ENCODE measurements around the gene TRIM7. TPM values are rescaled to one million over a fixed set of nuclear protein-coding genes. Genes with fewer than 3 reads are reported as not detected.

TRIM7 gene
- total RNA-seq (1 to 10 TPM in 7 of 9 donors, under 1 TPM in 2; 0.55 to 6.3 (median 4.2) TPM), polyA plus RNA-seq (1 to 10 TPM; 2.1 to 5.3 (median 3.4) TPM)
- long read RNA-seq, donor 1, partial matches to known transcripts, result 0 of 1 reads
- long read RNA-seq, donor 1, other reads (novel, unspliced or antisense), result 0 of 1 reads
- long read RNA-seq, donor 2, result 0 reads
- long read RNA-seq, donor 3, result 0 reads
- long read RNA-seq, donor 4, result 0 reads
- long read RNA-seq, donor 5, partial matches to known transcripts, result 0 of 7 reads
- long read RNA-seq, donor 5, other reads (novel, unspliced or antisense), result 1 of 7 reads
- long read RNA-seq, donor 6, result 0 reads
- long read RNA-seq, donor 7, result 0 reads
- long read RNA-seq, donor 8, result 0 reads
- long read RNA-seq, donor 9, partial matches to known transcripts, result 5 of 10 reads
- long read RNA-seq, donor 9, other reads (novel, unspliced or antisense), result 5 of 10 reads
- long read RNA-seq, donor 10, result 0 reads

- peaks cover 18 to 22% of the 10 kb centered on the region in 2 donors for H3K4me1 ChIP-seq (replicated peaks in 1 of 2)
- 2 to 9% (median 6%) methylated on average over 19 to 94 of the region's 94 CpGs for WGBS, 4 donors
- H3K27ac ChIP-seq, result peak within 1 kb of the TSS in 3 of 5 donors; percentile 44 to 84 (median 63)
- peak in 6 of 7 donors; percentile 46 to 65 (median 59) for DNase-seq
- peak within 1 kb of the TSS in 3 of 4 donors; percentile 35 to 53 (median 39) for H3K4me3 ChIP-seq
- H3K9me3 ChIP-seq (replicated peaks in 1 of 3), result no peaks in the 10 kb centered on the region
- TF ChIP-seq POLR2A (IDR thresholded peaks at IDR 0.05), result peak in 1 of 2 donors; percentile 31
- no peak for TF ChIP-seq CTCF (IDR thresholded peaks at IDR 0.05)
- no peaks in the 10 kb centered on the region for H3K36me3 ChIP-seq (replicated peaks in 1 of 2)
- H3K27me3 ChIP-seq, result no peaks in the 10 kb centered on the region
- intact Hi-C loops (cut with DNase I), result no loop called here
Observed at GRCh38 chr5:181204826-181205760, at the start of gene TRIM7. Gene TRIM7, minus strand, starts transcription at chr5:181205196. Its CDS starts 86 bp downstream, at chr5:181205110.

GRCh38 chr5:181248277-181248676, 43.3 kb upstream of the TRIM7 start:
- H3K4me1 ChIP-seq (replicated peaks in 1 of 2), result peaks cover 30 to 59% of the 10 kb centered on the region in 2 donors
- intact Hi-C loops (cut with DNase I), result no loop called here
- peak overlapping the region in 1 of 4 donors; percentile 86 for H3K4me3 ChIP-seq
- H3K27ac ChIP-seq, result peak overlapping the region in 3 of 5 donors; percentile 46 to 94 (median 92)
- H3K36me3 ChIP-seq (replicated peaks in 1 of 2), result peaks cover 0 to 15% of the 10 kb centered on the region in 2 donors
- no peaks in the 10 kb centered on the region for H3K9me3 ChIP-seq (replicated peaks in 1 of 3)
- no peaks in the 10 kb centered on the region for H3K27me3 ChIP-seq
- 77 to 89% (median 83%) methylated on average over 4 of the region's 4 CpGs for WGBS, 4 donors
- no peak for DNase-seq
- no peak for TF ChIP-seq POLR2A (IDR thresholded peaks at IDR 0.05)
- no peak for TF ChIP-seq CTCF (IDR thresholded peaks at IDR 0.05)

- 0 to 2% (median 0%) methylated on average over 17 to 55 of the region's 55 CpGs for WGBS, 4 donors
Observed at GRCh38 chr5:181246276-181247049, 41.5 kb upstream of the TRIM7 start.

More at GRCh38 chr5:181246276-181247049, 41.5 kb upstream of the TRIM7 start:
- peaks cover 40 to 63% of the 10 kb centered on the region in 2 donors for H3K4me1 ChIP-seq (replicated peaks in 1 of 2)
- DNase-seq, result peak; percentile 90 to 96 (median 93)
- TF ChIP-seq CTCF (IDR thresholded peaks at IDR 0.05), result peak in 2 of 6 experiments; percentile 10 to 32
- TF ChIP-seq POLR2A (IDR thresholded peaks at IDR 0.05), result peak; percentile 18 to 62
- intact Hi-C loops (cut with DNase I), result no loop called here
- H3K4me3 ChIP-seq, result peak overlapping the region; percentile 56 to 89 (median 76)
- no peaks in the 10 kb centered on the region for H3K9me3 ChIP-seq (replicated peaks in 1 of 3)
- H3K27me3 ChIP-seq, result no peaks in the 10 kb centered on the region
- H3K27ac ChIP-seq, result peak overlapping the region; percentile 92 to 96 (median 95)
- peaks cover 0 to 10% of the 10 kb centered on the region in 2 donors for H3K36me3 ChIP-seq (replicated peaks in 1 of 2)

Data from adrenal gland (tissue), 19 donors.